GM23338 (cell line): ENCODE measurements around the gene CCSER2. TPM values are rescaled to one million over a fixed set of nuclear protein-coding genes. Genes with fewer than 3 reads are reported as not detected.
A peak's percentile ranks its signal among the peaks of the same experiment; 100 is the strongest.

Experiments
- ATAC-seq: fragments of 200-7000 bp; cut with Tn5 transposase; 3 replicates; pipeline ENCODE4 v1.9.1; 2020
- DNase-seq: peaks from one replicate; pipeline ENCODE4 v3.0.0-alpha.2; 2015; ENCODE audit warnings: low spot score
- H2AFZ ChIP-seq: fragments of 200-600 bp; sonication (generic); 2 replicates; pipeline ENCODE4 v1.8.0; 2016; ENCODE audit warnings: antibody characterized with exemption, mild to moderate bottlenecking, moderate library complexity
- H3F3A ChIP-seq: fragments of 200-600 bp; sonication (generic); replicated peaks from 2 replicates; pipeline ENCODE4 v1.8.0; 2017; ENCODE audit warnings: antibody characterized with exemption, mixed run types, low read depth
- H3K27ac ChIP-seq: fragments of 200-600 bp; sonication (generic); 2 replicates; pipeline ENCODE4 v1.6.1; 2016; ENCODE audit warnings: low read depth
- H3K27me3 ChIP-seq: fragments of 200-600 bp; sonication (generic); 2 replicates; pipeline ENCODE4 v1.8.0; 2016; ENCODE audit warnings: mild to moderate bottlenecking, mixed run types, moderate library complexity; ENCODE audit not compliant: insufficient read depth
- H3K36me3 ChIP-seq: fragments of 200-600 bp; sonication (generic); 2 replicates; pipeline ENCODE4 v1.8.0; 2016; ENCODE audit warnings: mild to moderate bottlenecking; ENCODE audit not compliant: insufficient read depth
- H3K4me1 ChIP-seq: fragments of 200-600 bp; sonication (generic); 2 replicates; pipeline ENCODE4 v1.8.0; 2016; ENCODE audit warnings: mild to moderate bottlenecking, moderate library complexity; ENCODE audit not compliant: insufficient read depth
- H3K4me2 ChIP-seq: fragments of 200-600 bp; sonication (generic); 2 replicates; pipeline ENCODE4 v1.7.1; 2017; ENCODE audit warnings: mixed run types
- H3K4me3 ChIP-seq: fragments of 200-600 bp; sonication (generic); 2 replicates; pipeline ENCODE4 v1.6.1; 2016; ENCODE audit warnings: mixed run types
- H3K79me2 ChIP-seq: fragments of 200-600 bp; sonication (generic); replicated peaks from 2 replicates; pipeline ENCODE4 v1.8.0; 2017; ENCODE audit warnings: mild to moderate bottlenecking; ENCODE audit not compliant: insufficient read depth
- H3K9me2 ChIP-seq: fragments of 200-600 bp; sonication (generic); 2 replicates; pipeline ENCODE4 v1.8.0; 2017; ENCODE audit not compliant: insufficient read depth
- H4K20me1 ChIP-seq: fragments of 200-600 bp; sonication (generic); replicated peaks from 2 replicates; pipeline ENCODE4 v1.8.0; 2017; ENCODE audit warnings: mild to moderate bottlenecking; ENCODE audit not compliant: insufficient read depth
- H3K27ac Mint-ChIP-seq: 2 replicates; pipeline ENCODE4 v1.8.0; 2020; ENCODE audit warnings: inconsistent platforms, mild to moderate bottlenecking, moderate library complexity, mixed read lengths
- H3K27me3 Mint-ChIP-seq: 3 replicates; pipeline ENCODE4 v1.8.0; 2022; ENCODE audit warnings: low read depth, mild to moderate bottlenecking, moderate library complexity, mixed read lengths, inconsistent platforms; ENCODE audit not compliant: insufficient read depth, poor library complexity
- H3K36me3 Mint-ChIP-seq: 3 replicates; pipeline ENCODE4 v1.8.0; 2021; ENCODE audit warnings: low read depth, mild to moderate bottlenecking, inconsistent platforms, moderate library complexity, mixed read lengths
- H3K4me1 Mint-ChIP-seq: 3 replicates; pipeline ENCODE4 v1.8.0; 2020; ENCODE audit warnings: mild to moderate bottlenecking, inconsistent platforms, mixed read lengths
- H3K4me3 Mint-ChIP-seq: 3 replicates; pipeline ENCODE4 v1.8.0; 2021; ENCODE audit warnings: moderate library complexity, mild to moderate bottlenecking, inconsistent platforms, mixed read lengths
- H3K9me3 Mint-ChIP-seq: 3 replicates; pipeline ENCODE4 v1.8.0; 2020; ENCODE audit warnings: moderate library complexity, mild to moderate bottlenecking, inconsistent platforms, mixed read lengths
- CREB1 ChIP-seq: fragments of 250-450 bp; sonication (Bioruptor Pico); IDR thresholded peaks from 2 replicates; pipeline ENCODE4 v1.5.0; 2020; ENCODE audit warnings: low read depth, mild to moderate bottlenecking, moderate library complexity
- EZH2 ChIP-seq: fragments of 200-600 bp; sonication (generic); IDR thresholded peaks from one replicate; pipeline ENCODE4 v1.8.0; 2017; ENCODE audit warnings: antibody characterized with exemption, mild to moderate bottlenecking, low read depth; ENCODE audit not compliant: unreplicated experiment
- EZH2phosphoT487 ChIP-seq: fragments of 200-600 bp; sonication (generic); IDR thresholded peaks from one replicate; pipeline ENCODE4 v1.8.1; 2018; ENCODE audit warnings: antibody characterized with exemption; ENCODE audit not compliant: unreplicated experiment
- JUNB ChIP-seq: IDR thresholded peaks from one replicate; pipeline ENCODE4 v1.6.1; 2016; ENCODE audit warnings: antibody characterized with exemption; ENCODE audit not compliant: unreplicated experiment
- POLR2AphosphoS5 ChIP-seq: IDR thresholded peaks from 2 replicates; pipeline ENCODE4 v1.6.1; 2016; ENCODE audit warnings: antibody characterized with exemption, low read depth
- ZNF331 ChIP-seq: fragments of 250-450 bp; sonication (Bioruptor Pico); IDR thresholded peaks from 2 replicates; pipeline ENCODE4 v1.5.0; 2020; ENCODE audit warnings: low read depth, mild to moderate bottlenecking, moderate library complexity
- polyA plus RNA-seq: library from polyadenylated mRNA; unstranded; fragments of >200 nt; fragmentation: Nextera tagmentation; extraction: Ambion mirVana; gene quantifications from 2 replicates; pipeline ENCODE4 v1.2.1, GENCODE V29; 2016
- total RNA-seq: library from RNA; depleted of rRNA; stranded (reverse); fragments of >200 nt; shearing (Covaris generic); gene quantifications from 2 replicates; pipeline ENCODE4 v1.2.3, GENCODE V29; 2014
- TF ChIP-seq, protein P1 (sequence below): IDR thresholded peaks from one replicate; pipeline ENCODE4 v1.6.1; 2018; ENCODE audit warnings: antibody characterized with exemption; ENCODE audit not compliant: unreplicated experiment
- TF ChIP-seq, protein P2 (sequence below): IDR thresholded peaks from 2 replicates; pipeline ENCODE4 v1.6.1; 2016; ENCODE audit warnings: antibody characterized with exemption

The CCSER2 gene
- total and polyA plus RNA-seq, 2 experiments from 2014 or later = 30.6 to 37.2 TPM

DNA sequence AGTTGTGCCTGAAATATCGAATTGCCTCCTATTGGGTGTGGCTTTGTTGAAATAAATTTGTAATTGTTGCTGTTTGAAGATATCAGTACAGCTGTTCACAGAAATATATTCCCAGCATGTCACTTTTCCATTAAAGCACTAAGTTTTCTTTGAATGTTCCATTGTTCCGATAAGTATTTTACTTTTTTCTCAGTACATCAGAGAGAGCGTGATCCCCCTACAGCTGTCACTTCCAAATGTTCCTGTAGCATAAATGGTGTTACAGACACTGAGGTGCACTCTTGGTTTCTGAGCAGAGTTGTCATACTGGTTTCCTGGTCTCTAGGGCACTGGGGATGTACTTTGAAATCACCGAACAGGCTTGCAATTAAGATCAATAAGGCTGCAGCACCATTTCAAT is 189.2 kb downstream of the CCSER2 start:
- peaks cover 31% of the 10 kb centered on the region for H3K4me1 Mint-ChIP-seq
- ATAC-seq (no peak), DNase-seq (no peak)
- H3K27me3 Mint-ChIP-seq = peaks cover 3% of the 10 kb centered on the region
- H3K36me3 Mint-ChIP-seq = peaks cover 4% of the 10 kb centered on the region; the same call in 1 of the 3 replicates
- Histone ChIP-seq H3K4me3 (no peak overlapping the region), H2AFZ (no peak overlapping the region), H3K36me3 (no peaks in the 10 kb centered on the region), H3K9me2 (no peaks in the 10 kb centered on the region), H3K27ac (no peak overlapping the region), H3K27me3 (no peaks in the 10 kb centered on the region), H4K20me1 (no peaks in the 10 kb centered on the region), H3K79me2 (no peaks in the 10 kb centered on the region), H3F3A (no peaks in the 10 kb centered on the region), H3K4me2 (no peak overlapping the region), H3K4me1 (peaks cover 27% of the 10 kb centered on the region)
- H3K4me3 Mint-ChIP-seq = no peak overlapping the region
- no peak overlapping the region for H3K27ac Mint-ChIP-seq
- TF ChIP-seq POLR2AphosphoS5 = no peak
- no peak for TF ChIP-seq EZH2
- TF ChIP-seq JUNB = no peak
- no peak for TF ChIP-seq EZH2phosphoT487
- TF ChIP-seq, protein P1, sequence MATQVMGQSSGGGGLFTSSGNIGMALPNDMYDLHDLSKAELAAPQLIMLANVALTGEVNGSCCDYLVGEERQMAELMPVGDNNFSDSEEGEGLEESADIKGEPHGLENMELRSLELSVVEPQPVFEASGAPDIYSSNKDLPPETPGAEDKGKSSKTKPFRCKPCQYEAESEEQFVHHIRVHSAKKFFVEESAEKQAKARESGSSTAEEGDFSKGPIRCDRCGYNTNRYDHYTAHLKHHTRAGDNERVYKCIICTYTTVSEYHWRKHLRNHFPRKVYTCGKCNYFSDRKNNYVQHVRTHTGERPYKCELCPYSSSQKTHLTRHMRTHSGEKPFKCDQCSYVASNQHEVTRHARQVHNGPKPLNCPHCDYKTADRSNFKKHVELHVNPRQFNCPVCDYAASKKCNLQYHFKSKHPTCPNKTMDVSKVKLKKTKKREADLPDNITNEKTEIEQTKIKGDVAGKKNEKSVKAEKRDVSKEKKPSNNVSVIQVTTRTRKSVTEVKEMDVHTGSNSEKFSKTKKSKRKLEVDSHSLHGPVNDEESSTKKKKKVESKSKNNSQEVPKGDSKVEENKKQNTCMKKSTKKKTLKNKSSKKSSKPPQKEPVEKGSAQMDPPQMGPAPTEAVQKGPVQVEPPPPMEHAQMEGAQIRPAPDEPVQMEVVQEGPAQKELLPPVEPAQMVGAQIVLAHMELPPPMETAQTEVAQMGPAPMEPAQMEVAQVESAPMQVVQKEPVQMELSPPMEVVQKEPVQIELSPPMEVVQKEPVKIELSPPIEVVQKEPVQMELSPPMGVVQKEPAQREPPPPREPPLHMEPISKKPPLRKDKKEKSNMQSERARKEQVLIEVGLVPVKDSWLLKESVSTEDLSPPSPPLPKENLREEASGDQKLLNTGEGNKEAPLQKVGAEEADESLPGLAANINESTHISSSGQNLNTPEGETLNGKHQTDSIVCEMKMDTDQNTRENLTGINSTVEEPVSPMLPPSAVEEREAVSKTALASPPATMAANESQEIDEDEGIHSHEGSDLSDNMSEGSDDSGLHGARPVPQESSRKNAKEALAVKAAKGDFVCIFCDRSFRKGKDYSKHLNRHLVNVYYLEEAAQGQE = no peak
- H3K9me3 Mint-ChIP-seq = no peaks in the 10 kb centered on the region

DNA sequence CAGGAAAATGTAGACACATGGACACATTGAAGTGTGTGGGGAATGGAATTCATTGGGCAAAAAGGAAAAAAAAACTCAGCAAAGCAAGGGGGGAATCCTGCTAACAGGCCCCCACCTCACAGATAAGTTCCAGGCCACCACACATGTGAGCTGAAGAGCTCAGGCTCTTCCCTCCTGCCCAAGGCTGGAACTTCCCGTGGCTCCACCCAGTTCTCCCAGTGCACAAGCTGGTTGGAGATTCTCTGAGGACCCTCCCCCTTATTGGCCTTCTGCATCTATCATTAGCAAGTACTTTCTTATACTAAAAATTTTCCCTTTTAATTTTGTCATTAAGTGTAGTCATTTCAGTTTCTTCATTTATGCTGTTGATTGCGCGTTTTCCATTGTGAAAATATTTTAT is 190.8 kb downstream of the CCSER2 start:
- H3K4me3 Mint-ChIP-seq = no peak overlapping the region

More for the DNA sequence above, 190.8 kb downstream of the CCSER2 start:
- Mint-ChIP-seq H3K27ac (no peak overlapping the region), H3K9me3 (no peaks in the 10 kb centered on the region), H3K27me3 (peaks cover 2% of the 10 kb centered on the region), H3K36me3 (no peaks in the 10 kb centered on the region), H3K4me1 (peaks cover 32% of the 10 kb centered on the region)
- H3K4me2 ChIP-seq = no peak overlapping the region
- no peak overlapping the region for H3K27ac ChIP-seq
- H3K79me2 ChIP-seq = no peaks in the 10 kb centered on the region
- peaks cover 24% of the 10 kb centered on the region for H3K4me1 ChIP-seq
- peak; percentile 39 for DNase-seq
- no peaks in the 10 kb centered on the region for H3K27me3 ChIP-seq
- H2AFZ ChIP-seq = no peak overlapping the region
- H3K4me3 ChIP-seq = no peak overlapping the region
- TF ChIP-seq JUNB (no peak), CREB1 (CRISPR knock-in tag) (no peak), ZNF331 (CRISPR knock-in tag) (no peak)
- TF ChIP-seq, protein P2, sequence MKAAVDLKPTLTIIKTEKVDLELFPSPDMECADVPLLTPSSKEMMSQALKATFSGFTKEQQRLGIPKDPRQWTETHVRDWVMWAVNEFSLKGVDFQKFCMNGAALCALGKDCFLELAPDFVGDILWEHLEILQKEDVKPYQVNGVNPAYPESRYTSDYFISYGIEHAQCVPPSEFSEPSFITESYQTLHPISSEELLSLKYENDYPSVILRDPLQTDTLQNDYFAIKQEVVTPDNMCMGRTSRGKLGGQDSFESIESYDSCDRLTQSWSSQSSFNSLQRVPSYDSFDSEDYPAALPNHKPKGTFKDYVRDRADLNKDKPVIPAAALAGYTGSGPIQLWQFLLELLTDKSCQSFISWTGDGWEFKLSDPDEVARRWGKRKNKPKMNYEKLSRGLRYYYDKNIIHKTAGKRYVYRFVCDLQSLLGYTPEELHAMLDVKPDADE = no peak
- TF ChIP-seq, protein P1 = no peak
- H4K20me1 ChIP-seq = no peaks in the 10 kb centered on the region
- H3F3A ChIP-seq = no peaks in the 10 kb centered on the region
- no peaks in the 10 kb centered on the region for H3K9me2 ChIP-seq
- H3K36me3 ChIP-seq = no peaks in the 10 kb centered on the region
- ATAC-seq = peak; percentile 58
